GM23248 (cell line): Measurements from ENCODE around the gene SPINK1.

ENCODE experiments used
- EZH2 ChIP-seq: fragments of 200-600 bp; sonication (generic); IDR thresholded peaks from 2 replicates; pipeline ENCODE4 v1.6.1; 2018; ENCODE audit warnings: antibody characterized with exemption, mild to moderate bottlenecking; ENCODE audit not compliant: insufficient read depth, poor library complexity, severe bottlenecking
- EZH2phosphoT487 ChIP-seq: fragments of 200-600 bp; sonication (generic); IDR thresholded peaks from 2 replicates; pipeline ENCODE4 v1.6.1; 2018; ENCODE audit warnings: antibody characterized with exemption, moderate library complexity, mild to moderate bottlenecking, low read depth; ENCODE audit not compliant: insufficient read depth

GRCh38 chr5:147832541-147832940, 1.1 kb upstream of the SPINK1 start:
- no peak for TF ChIP-seq EZH2phosphoT487
- TF ChIP-seq EZH2 = no peak
